Stimulated activated CD8-positive, alpha-beta memory T cell treated with anti-CD3 and anti-CD28 coated beads, Interleukin-4, amount 100 ng/mL, for 4 hours (primary cell): ENCODE data around the gene GLT8D2.
"Not testable (repeated sequence)": the region's sequence is repeated elsewhere in the genome, so short reads cannot be mapped to it uniquely, and the experiment has no call there.

Experiments
- DNase-seq, 2 donors: peaks; one replicate each; pipeline ENCODE4 v3.0.0-alpha.2; 2020; ENCODE audit warnings: low read depth in 2 of 2, low spot score in 1 of 2

Gene GLT8D2

GRCh38 chr12:104054681-104055346, 4.8 kb upstream of the GLT8D2 start:
- DNase-seq: no peak

- DNase-seq: no peak
Measured at GRCh38 chr12:104050436-104050835, 449 bp upstream of the GLT8D2 start.

GRCh38 chr12:104049278-104049902, 597 bp downstream of the GLT8D2 start:
- no peak for DNase-seq

GRCh38 chr12:104048811-104049210, 1.2 kb downstream of the GLT8D2 start:
- DNase-seq: no peak

- DNase-seq: no peak
Measured at GRCh38 chr12:104048162-104048561, 1.8 kb downstream of the GLT8D2 start.

- DNase-seq: no peak
Measured at GRCh38 chr12:104046306-104046705, 3.7 kb downstream of the GLT8D2 start.

- no peak for DNase-seq
Measured at GRCh38 chr12:104044158-104044557, 5.8 kb downstream of the GLT8D2 start.

GRCh38 chr12:104042580-104042979, 7.4 kb downstream of the GLT8D2 start:
- no peak for DNase-seq

- not testable (repeated sequence) for DNase-seq
Measured at GRCh38 chr12:104039769-104040168, 10.2 kb downstream of the GLT8D2 start.

GRCh38 chr12:104036143-104036542, 13.8 kb downstream of the GLT8D2 start:
- DNase-seq: not testable (repeated sequence)

GRCh38 chr12:104030596-104030995, 19.4 kb downstream of the GLT8D2 start:
- not testable (repeated sequence) for DNase-seq

- DNase-seq: no peak
Measured at GRCh38 chr12:104026841-104027599, 23.0 kb downstream of the GLT8D2 start.

GRCh38 chr12:104025771-104026170, 24.2 kb downstream of the GLT8D2 start:
- no peak for DNase-seq

GRCh38 chr12:104024348-104024747, 25.6 kb downstream of the GLT8D2 start:
- no peak for DNase-seq

- DNase-seq: no peak
Measured at GRCh38 chr12:104023710-104024109, 26.3 kb downstream of the GLT8D2 start.

GRCh38 chr12:104022786-104023185, 27.2 kb downstream of the GLT8D2 start:
- no peak for DNase-seq

- not testable (repeated sequence) for DNase-seq
Measured at GRCh38 chr12:104021862-104022261, 28.1 kb downstream of the GLT8D2 start.

GRCh38 chr12:104012331-104012730, 37.7 kb downstream of the GLT8D2 start:
- no peak for DNase-seq

GRCh38 chr12:104011253-104011652, 38.7 kb downstream of the GLT8D2 start:
- no peak for DNase-seq

GRCh38 chr12:104010606-104011169, 39.3 kb downstream of the GLT8D2 start:
- no peak for DNase-seq

GRCh38 chr12:104010121-104010520, 39.9 kb downstream of the GLT8D2 start:
- DNase-seq: no peak

GRCh38 chr12:104006929-104007328, 43.1 kb downstream of the GLT8D2 start:
- DNase-seq: no peak
